ENCODE results near the gene EEFSEC. TPM values are rescaled to one million over a fixed set of nuclear protein-coding genes. Genes with fewer than 3 reads are reported as not detected.

Gene EEFSEC
- total RNA-seq, 1 donor from 2014 or later: 5.7 TPM

DNA sequence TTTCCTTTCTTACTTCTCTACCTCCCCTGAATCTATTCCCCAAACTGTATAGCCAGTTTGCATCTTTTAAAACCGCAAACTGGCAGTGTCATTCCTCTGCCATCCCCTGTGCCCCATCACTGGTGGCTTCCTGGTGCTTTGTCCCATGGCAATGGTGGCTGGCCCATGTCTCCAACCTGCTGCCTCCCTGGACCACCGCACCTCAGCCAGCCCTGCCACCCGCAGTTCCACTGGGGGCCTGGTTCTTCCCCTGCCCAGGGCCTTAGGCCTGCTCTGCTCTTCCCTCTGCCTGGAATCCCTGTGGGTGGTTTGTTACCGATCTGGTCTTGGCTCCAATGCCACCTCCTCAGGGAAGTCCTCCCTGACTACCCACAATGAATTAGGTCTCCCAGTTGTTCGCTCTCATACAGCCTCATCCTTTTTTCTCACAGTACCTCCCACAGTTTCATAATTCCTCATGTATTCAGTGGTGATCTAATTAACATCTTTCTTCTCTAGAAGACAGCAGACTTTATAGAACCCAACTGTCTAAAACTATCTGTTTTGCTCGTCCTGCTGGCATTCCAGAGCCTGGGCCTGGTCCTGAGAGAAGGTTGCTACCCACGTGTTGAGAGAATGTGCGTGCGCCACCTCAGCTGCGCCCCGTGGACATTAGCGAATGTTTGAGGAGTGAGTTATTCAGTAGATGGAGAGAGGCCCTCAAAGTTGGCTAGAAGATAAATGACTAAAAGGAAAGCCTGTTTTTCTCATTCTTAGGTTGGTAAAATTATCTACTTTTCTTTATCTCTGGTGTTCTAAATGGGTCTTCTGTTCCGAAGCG is 183.3 kb downstream of the EEFSEC start:
- no peak for DNase-seq

DNA sequence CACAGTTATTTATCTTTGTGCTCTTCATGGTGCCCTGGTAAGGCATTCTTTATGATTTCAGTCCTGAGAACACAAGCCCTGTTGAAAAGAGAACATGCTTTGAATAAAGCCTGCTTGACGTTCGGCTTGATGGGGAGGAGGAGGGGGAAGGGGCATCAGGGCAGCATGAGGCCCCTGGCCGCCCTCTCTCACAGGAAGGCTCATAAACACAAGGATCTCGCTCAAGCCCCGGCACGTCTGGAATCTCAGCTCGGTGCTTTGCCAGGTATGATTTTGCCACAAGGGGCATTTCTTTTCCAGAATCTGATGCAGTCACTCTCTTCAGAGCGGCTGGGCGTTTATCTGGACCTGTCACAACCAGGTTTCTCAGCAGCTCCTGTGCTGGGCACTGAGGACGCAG is 184.0 kb downstream of the EEFSEC start:
- no peak for DNase-seq

- no peak for DNase-seq
Measured at GRCh38 chr3:128338536-128339330, 185.5 kb downstream of the EEFSEC start.

DNA sequence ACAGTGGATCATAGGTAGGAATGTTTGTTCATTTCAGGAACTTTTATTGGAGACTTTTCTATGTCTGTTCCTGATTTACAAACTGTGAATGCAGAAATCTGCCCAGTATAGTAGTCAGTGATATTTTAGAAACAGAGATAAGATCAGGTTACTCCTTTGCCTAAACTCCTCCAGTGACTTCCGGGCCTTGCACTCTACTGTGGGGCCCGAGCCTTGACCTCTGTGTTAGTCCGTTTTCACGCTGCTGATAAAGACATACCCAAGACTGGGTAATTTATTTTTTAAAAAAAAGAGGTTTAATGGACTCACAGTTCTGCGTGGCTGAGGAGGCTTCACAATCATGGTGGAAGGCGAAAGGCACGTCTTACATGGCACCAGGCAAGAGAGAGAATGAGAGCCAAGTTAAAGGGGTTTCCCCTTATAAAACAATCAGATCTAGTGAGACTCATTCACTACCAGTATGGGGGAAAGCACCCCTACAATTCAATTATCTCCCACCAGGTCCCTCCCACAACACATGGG is 186.3 kb downstream of the EEFSEC start:
- no peak for DNase-seq

DNA sequence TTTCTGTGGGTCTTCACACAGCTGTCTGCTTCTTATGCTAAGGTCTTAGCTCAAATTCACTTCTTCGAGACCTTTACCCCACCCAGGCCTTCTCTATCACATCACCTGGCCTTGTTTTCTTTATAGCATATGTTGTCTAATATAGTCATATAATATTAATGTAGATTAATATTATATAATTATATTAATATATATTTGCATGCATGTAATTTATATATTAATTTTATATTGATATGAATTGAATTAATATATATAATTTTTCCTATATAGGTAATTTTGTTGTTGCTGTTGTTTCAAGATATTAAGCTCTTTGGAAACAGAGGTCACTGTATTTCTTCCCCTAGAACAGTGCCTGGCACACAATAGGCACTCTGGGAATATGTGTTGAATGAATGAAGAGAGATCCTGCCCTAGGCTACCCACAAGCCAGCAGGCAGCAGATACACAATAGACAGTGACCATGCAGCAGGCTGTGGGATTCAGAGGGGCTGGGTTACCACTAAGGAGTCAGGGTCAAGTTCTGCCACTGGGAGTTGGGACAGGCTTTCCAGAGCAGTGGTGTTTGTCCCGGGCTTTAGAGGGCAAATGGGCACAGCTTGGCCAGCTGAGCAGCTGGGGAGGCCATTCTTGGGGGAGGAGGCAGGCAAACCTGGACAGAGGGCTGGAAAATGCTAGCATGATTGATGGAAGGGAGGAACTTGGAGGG is 187.1 kb downstream of the EEFSEC start:
- DNase-seq: no peak

- no peak for DNase-seq
Measured at GRCh38 chr3:128340904-128341555, 187.7 kb downstream of the EEFSEC start.

GRCh38 chr3:128341659-128342395 is 188.5 kb downstream of the EEFSEC start:
- no peak for DNase-seq

GRCh38 chr3:128342701-128343180 is 189.5 kb downstream of the EEFSEC start:
- no peak for DNase-seq

- DNase-seq: no peak
Measured at GRCh38 chr3:128343287-128344051, 190.2 kb downstream of the EEFSEC start.

GRCh38 chr3:128344052-128344735 is 190.9 kb downstream of the EEFSEC start:
- DNase-seq: no peak

GRCh38 chr3:128345196-128345595 is 191.9 kb downstream of the EEFSEC start:
- no peak for DNase-seq

- no peak for DNase-seq
Measured at GRCh38 chr3:128346562-128346961, 193.3 kb downstream of the EEFSEC start.

- no peak for DNase-seq
Measured at GRCh38 chr3:128347282-128347681, 194.0 kb downstream of the EEFSEC start.

GRCh38 chr3:128348075-128348474 is 194.8 kb downstream of the EEFSEC start:
- DNase-seq: no peak

GRCh38 chr3:128348805-128349531 is 195.7 kb downstream of the EEFSEC start:
- DNase-seq: no peak

DNA sequence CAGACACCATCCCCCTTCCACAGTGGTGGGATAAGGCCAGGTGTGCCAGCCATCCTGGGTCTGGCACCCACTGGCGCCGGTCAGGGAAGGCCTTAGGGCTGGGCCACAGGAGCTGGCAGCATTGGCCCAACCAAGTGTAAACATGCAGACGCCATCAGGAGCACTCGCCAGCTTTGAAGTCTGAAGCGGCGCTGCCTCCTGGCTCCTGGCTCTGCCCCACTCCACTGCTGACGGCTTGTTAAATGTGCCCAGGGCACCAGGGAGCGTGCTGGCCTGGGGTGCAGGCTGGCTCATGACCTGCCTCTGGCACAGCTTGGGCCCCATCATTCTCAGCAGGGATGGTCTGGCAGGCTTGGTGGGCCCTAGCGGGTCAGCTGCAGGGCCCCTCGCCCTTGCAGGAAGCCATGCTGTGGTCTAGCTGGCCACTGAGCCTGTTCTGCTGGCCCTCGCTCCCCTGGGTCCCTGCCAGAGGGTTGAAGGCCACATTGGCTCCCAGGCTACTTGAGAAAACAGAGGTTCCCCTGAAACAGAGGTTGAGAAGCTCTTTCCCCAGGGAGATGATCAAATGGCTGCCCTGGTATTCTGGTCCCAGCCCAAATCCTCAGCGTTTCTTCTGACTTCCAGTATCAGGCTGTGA is 196.8 kb downstream of the EEFSEC start:
- DNase-seq: no peak

- no peak for DNase-seq
Measured at GRCh38 chr3:128351546-128351945, 198.3 kb downstream of the EEFSEC start.

DNA sequence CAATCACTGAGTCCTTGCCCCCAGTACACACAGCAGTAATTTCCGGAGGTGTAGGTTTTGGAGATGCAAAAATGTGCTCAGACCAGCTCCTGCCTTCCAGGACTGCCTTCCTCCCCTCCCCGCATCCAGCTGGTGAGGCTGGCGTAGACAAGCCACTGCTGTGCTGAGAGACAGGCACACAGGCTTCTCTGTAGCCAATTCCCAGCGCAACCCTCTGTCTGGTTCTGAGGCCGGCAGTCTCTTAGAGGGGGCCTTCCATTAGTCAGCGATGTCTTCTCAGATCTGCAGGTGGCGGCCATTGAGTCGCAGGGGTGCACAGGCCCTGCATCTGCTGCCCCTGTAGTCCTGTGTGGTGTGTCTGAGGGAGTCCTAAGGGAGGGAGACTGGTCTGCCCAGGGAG is 199.0 kb downstream of the EEFSEC start:
- DNase-seq: no peak

All from skin of body (tissue), 2 donors.